ENCODE results near the gene GNAQ. TPM values are rescaled to one million over a fixed set of nuclear protein-coding genes. Genes with fewer than 3 reads are reported as not detected.

GNAQ gene
- total RNA-seq, 4 donors from 2014 or later: 18.1 to 35.1 (median 24.0) TPM

- 33 to 53% methylated on average over 5 of the region's 5 CpGs for WGBS, 2 donors
- TF ChIP-seq POLR2A (IDR thresholded peaks at IDR 0.05) (no peak), CTCF (IDR thresholded peaks at IDR 0.05) (no peak)
- Histone ChIP-seq H3K4me1 (peaks cover 4 to 82% (median 39%) of the 10 kb centered on the region in 3 donors), H3K27me3 (no peaks in the 10 kb centered on the region), H3K9me3 (no peaks in the 10 kb centered on the region), H3K4me3 (peak overlapping the region in 2 of 4 donors; percentile 6 to 31), H3K36me3 (no peaks in the 10 kb centered on the region), H3K27ac (peak overlapping the region in 3 of 4 donors; percentile 12 to 70 (median 53))
- no peak for DNase-seq
- intact Hi-C loops (cut with DNase I): no loop called here
Measured at GRCh38 chr9:78023003-78023741, 8.4 kb downstream of the GNAQ start.

- Histone ChIP-seq H3K4me1 (peaks cover 4 to 78% (median 34%) of the 10 kb centered on the region in 3 donors), H3K4me3 (peak overlapping the region in 1 of 4 donors; percentile 24), H3K36me3 (no peaks in the 10 kb centered on the region), H3K27ac (peak overlapping the region in 1 of 4 donors; percentile 53), H3K27me3 (no peaks in the 10 kb centered on the region), H3K9me3 (no peaks in the 10 kb centered on the region)
- intact Hi-C loops (cut with DNase I): no loop called here
- TF ChIP-seq POLR2A (IDR thresholded peaks at IDR 0.05) (no peak), CTCF (IDR thresholded peaks at IDR 0.05) (no peak)
- WGBS, 2 donors: 60 to 66% methylated on average over 5 to 8 of the region's 8 CpGs
- DNase-seq: no peak
Measured at GRCh38 chr9:78021697-78022096, 9.9 kb downstream of the GNAQ start.

- H3K9me3 ChIP-seq: no peaks in the 10 kb centered on the region
- H3K4me3 ChIP-seq: no peak overlapping the region
- WGBS, 2 donors: 85 to 88% methylated on average over 3 of the region's 3 CpGs
- no peak for DNase-seq
- H3K27me3 ChIP-seq: no peaks in the 10 kb centered on the region
- intact Hi-C loops (cut with DNase I): no loop called here
- TF ChIP-seq CTCF (IDR thresholded peaks at IDR 0.05) (no peak), POLR2A (IDR thresholded peaks at IDR 0.05) (no peak)
- peaks cover 0 to 54% (median 16%) of the 10 kb centered on the region in 3 donors for H3K4me1 ChIP-seq
- H3K27ac ChIP-seq: no peak overlapping the region
- no peaks in the 10 kb centered on the region for H3K36me3 ChIP-seq
Measured at GRCh38 chr9:78017190-78017693, 14.4 kb downstream of the GNAQ start.

- Histone ChIP-seq H3K9me3 (no peaks in the 10 kb centered on the region), H3K36me3 (no peaks in the 10 kb centered on the region), H3K4me1 (peaks cover 0 to 50% (median 16%) of the 10 kb centered on the region in 3 donors), H3K4me3 (no peak overlapping the region), H3K27ac (no peak overlapping the region), H3K27me3 (no peaks in the 10 kb centered on the region)
- no peak for TF ChIP-seq POLR2A (IDR thresholded peaks at IDR 0.05)
- no peak for TF ChIP-seq CTCF (IDR thresholded peaks at IDR 0.05)
- intact Hi-C loops (cut with DNase I): no loop called here
- DNase-seq: no peak
Measured at GRCh38 chr9:78015241-78015640, 16.4 kb downstream of the GNAQ start.

GRCh38 chr9:78014776-78015175, 16.8 kb downstream of the GNAQ start:
- H3K4me3 ChIP-seq: no peak overlapping the region
- H3K36me3 ChIP-seq: no peaks in the 10 kb centered on the region
- no peak for TF ChIP-seq POLR2A (IDR thresholded peaks at IDR 0.05)
- intact Hi-C loops (cut with DNase I): no loop called here
- H3K4me1 ChIP-seq: peaks cover 0 to 50% (median 20%) of the 10 kb centered on the region in 3 donors
- 84 to 85% methylated on average over 6 of the region's 6 CpGs for WGBS, 2 donors
- no peak for DNase-seq
- no peaks in the 10 kb centered on the region for H3K27me3 ChIP-seq
- no peak overlapping the region for H3K27ac ChIP-seq
- no peaks in the 10 kb centered on the region for H3K9me3 ChIP-seq
